Endothelial cell of umbilical vein (primary cell): ENCODE data around the gene ZNF112. TPM values are rescaled to one million over a fixed set of nuclear protein-coding genes. Genes with fewer than 3 reads are reported as not detected.

Experiments used
- BruUV-seq: library from RNA; stranded (reverse); fragments of 400-500 nt; replicated peaks from 2 replicates; lab custom pipeline; 2021; lab: Mats Ljungman, UMichigan
- CTCF ChIA-PET: fragments of 300-600, 350-600 bp; sonication (Branson Sonifier 250); formaldehyde crosslinking; loops from one replicate; lab custom pipeline; 2021; ENCODE audit warnings: antibody characterized with exemption, inconsistent platforms; lab: Charles Lee
- POLR2A ChIA-PET: fragments of 300-600, 350-600 bp; sonication (Branson Sonifier 250); formaldehyde crosslinking; loops from one replicate; lab custom pipeline; 2021; ENCODE audit warnings: antibody characterized with exemption, inconsistent platforms; lab: Charles Lee
- DNase-seq: peaks from one replicate; pipeline ENCODE4 v3.0.0-alpha.2; 2011; ENCODE audit warnings: low read depth, low spot score
- FAIRE-seq: peaks from 2 replicates; lab custom pipeline; 2011; peaks lifted over from hg19 to GRCh38; lab: Jason Lieb, UNC
- H2AFZ ChIP-seq: 2 replicates; pipeline ENCODE4 v1.6.0; 2012; ENCODE audit warnings: low read depth, low read length, control low read depth, inconsistent platforms
- H3K27ac ChIP-seq: 2 replicates; pipeline ENCODE4 v1.5.1; 2011; ENCODE audit warnings: low read depth, mild to moderate bottlenecking, control low read depth, low read length, moderate library complexity; ENCODE audit not compliant: insufficient read depth
- H3K27me3 ChIP-seq, 2 experiments: 2 replicates each; pipeline versions ENCODE4 v1.6.0 to v1.6.1; 2011; ENCODE audit warnings: low read length in 2 of 2, mixed read lengths in 1 of 2; ENCODE audit not compliant: control insufficient read depth in 2 of 2, insufficient read depth in 2 of 2
- H3K36me3 ChIP-seq, 2 experiments: 2 replicates in 1 of 2; 3 replicates in 1 of 2; pipeline ENCODE4 v1.5.1; 2011; ENCODE audit warnings: low read length in 2 of 2, mild to moderate bottlenecking in 1 of 2, moderate library complexity in 1 of 2; ENCODE audit not compliant: control insufficient read depth in 2 of 2, insufficient read depth in 2 of 2; ENCODE audit errors: extremely low read depth in 1 of 2
- H3K4me1 ChIP-seq: 3 replicates; pipeline ENCODE4 v1.5.1; 2011; ENCODE audit warnings: mild to moderate bottlenecking, low read length; ENCODE audit not compliant: control insufficient read depth, insufficient read depth; ENCODE audit errors: extremely low read depth
- H3K4me2 ChIP-seq: 2 replicates; pipeline ENCODE4 v1.6.1; 2011; ENCODE audit warnings: low read length, control low read depth, mixed read lengths; ENCODE audit not compliant: insufficient read depth
- H3K4me3 ChIP-seq, 3 experiments: fragments of 200-600 bp in 1 of 3; sonication (generic), shearing (Covaris generic) in 1 of 3; replicated peaks in 1 of 3; 2 replicates each; pipeline ENCODE4 v1.5.1; 2011 to 2016; ENCODE audit warnings: control low read depth in 3 of 3, low read length in 3 of 3, mild to moderate bottlenecking in 2 of 3, inconsistent platforms in 1 of 3, low read depth in 1 of 3, moderate library complexity in 1 of 3; ENCODE audit not compliant: insufficient read depth in 1 of 3
- H3K79me2 ChIP-seq: 2 replicates; pipeline ENCODE4 v1.6.0; 2012; ENCODE audit warnings: low read length, inconsistent platforms; ENCODE audit not compliant: control insufficient read depth, insufficient read depth
- H3K9ac ChIP-seq: replicated peaks from 2 replicates; pipeline ENCODE3; 2011; ENCODE audit warnings: low read length, control low read depth; ENCODE audit not compliant: insufficient read depth; ENCODE audit errors: extremely low read depth
- H3K9me1 ChIP-seq: replicated peaks from 3 replicates; pipeline ENCODE4 v1.6.0; 2011; ENCODE audit warnings: mild to moderate bottlenecking, low read length; ENCODE audit not compliant: control insufficient read depth, insufficient read depth; ENCODE audit errors: extremely low read depth
- H3K9me3 ChIP-seq: replicated peaks from 2 replicates; pipeline ENCODE4 v1.5.1; 2012; ENCODE audit warnings: low read length, inconsistent platforms; ENCODE audit not compliant: control insufficient read depth, insufficient read depth
- H4K20me1 ChIP-seq: replicated peaks from 2 replicates; pipeline ENCODE3; 2011; ENCODE audit warnings: mild to moderate bottlenecking, low read length; ENCODE audit not compliant: control insufficient read depth, insufficient read depth; ENCODE audit errors: extremely low read depth
- CTCF ChIP-seq, 2 donors: IDR thresholded peaks; 1 replicate in 1 of 2; 2 replicates in 1 of 2; pipeline ENCODE4 v1.5.1; 2011; ENCODE audit warnings: low read length in 2 of 2, mild to moderate bottlenecking in 2 of 2, moderate library complexity in 2 of 2, control low read depth in 1 of 2, inconsistent platforms in 1 of 2, low read depth in 1 of 2; ENCODE audit not compliant: insufficient read depth in 1 of 2; ENCODE audit errors: extremely low read depth in 1 of 2
- EZH2 ChIP-seq: IDR thresholded peaks from 2 replicates; pipeline ENCODE4 v1.6.1; 2012; ENCODE audit warnings: borderline replicate concordance, low read depth, mild to moderate bottlenecking, moderate library complexity, low read length, inconsistent platforms; ENCODE audit not compliant: severe bottlenecking
- FOS ChIP-seq: IDR thresholded peaks from 2 replicates; pipeline ENCODE4 v1.6.1; 2011; ENCODE audit warnings: mild to moderate bottlenecking, low read length, moderate library complexity, borderline replicate concordance; ENCODE audit not compliant: insufficient read depth
- GATA2 ChIP-seq: IDR thresholded peaks from 2 replicates; pipeline ENCODE4 v1.7.0; 2011; ENCODE audit warnings: low read depth, mild to moderate bottlenecking, moderate library complexity, mixed read lengths, low read length; ENCODE audit not compliant: insufficient read length, insufficient read depth
- JUN ChIP-seq: IDR thresholded peaks from 2 replicates; pipeline ENCODE4 v1.6.1; 2011; ENCODE audit warnings: borderline replicate concordance, low read depth; ENCODE audit not compliant: insufficient read length, insufficient read depth
- MAX ChIP-seq: IDR thresholded peaks from 2 replicates; pipeline ENCODE4 v1.6.1; 2011; ENCODE audit not compliant: insufficient read depth, insufficient read length
- MYC ChIP-seq: IDR thresholded peaks from one replicate; pipeline ENCODE4 v1.6.1; 2011; ENCODE audit warnings: mild to moderate bottlenecking, low read depth, low read length
- POLR2A ChIP-seq: IDR thresholded peaks from 2 replicates; pipeline ENCODE4 v1.6.1; 2012; ENCODE audit warnings: low read depth, mild to moderate bottlenecking, control low read depth, low read length
- POLR2AphosphoS5 ChIP-seq: IDR thresholded peaks from 2 replicates; pipeline ENCODE4 v1.6.1; 2012; ENCODE audit warnings: low read depth, mild to moderate bottlenecking, control low read depth, low read length, moderate library complexity; ENCODE audit not compliant: insufficient read depth
- dilution Hi-C: fragments of 300-500 bp; cut with MboI; formaldehyde crosslinking; loops from one replicate; pipeline ENCODE4 v1.15.0; 2019; ENCODE audit warnings: low sequenced_read_pairs; ENCODE audit not compliant: extremely low pct_ligation_motif_present
- intact Hi-C: fragments of 100-400 bp; cut with micrococcal nuclease; formaldehyde crosslinking; loops from one replicate; pipeline ENCODE4 v1.10.0; 2022
- polyA plus RNA-seq, 4 experiments: library from polyadenylated mRNA; depleted of rRNA in 3 of 4; stranded (reverse) in 3 of 4; unstranded in 1 of 4; fragments of >200 nt; gene quantifications; 2 replicates each; pipeline versions ENCODE4 v1.2.1 to v1.2.3, GENCODE V29; 2011 to 2012; ENCODE audit warnings: missing spikeins in 1 of 4
- total RNA-seq: library from RNA; stranded (reverse); gene quantifications from 2 replicates; pipeline ENCODE4 v1.2.3, GENCODE V29; 2021

The ZNF112 gene
- total and polyA plus RNA-seq, 2 donors (not counting 3 experiments of a cell fraction or from before 2014, with no cell fraction given) = 2.0 to 4.6 TPM

GRCh38 chr19:44332145-44332544 lies 24.3 kb downstream of the ZNF112 start:
- no peak for DNase-seq
- H3K4me3 ChIP-seq = no peak overlapping the region
- no peaks in the 10 kb centered on the region for H3K9me1 ChIP-seq
- dilution Hi-C loops = no loop called here
- H3K27me3 ChIP-seq = no peaks in the 10 kb centered on the region
- no peak overlapping the region for H3K27ac ChIP-seq
- CTCF ChIA-PET = no interaction called here
- no peaks in the 10 kb centered on the region for H3K79me2 ChIP-seq
- BruUV-seq = no TSS peak
- H3K4me1 ChIP-seq = no peaks in the 10 kb centered on the region
- no peak overlapping the region for H3K9ac ChIP-seq
- no peak overlapping the region for H2AFZ ChIP-seq
- intact Hi-C loops = no loop called here
- no peak for TF ChIP-seq POLR2A
- no peak for TF ChIP-seq GATA2
- TF ChIP-seq CTCF (IDR thresholded peaks at IDR 0.05; ENCODE audit: extremely low read depth in 1 of 2, insufficient read depth in 1 of 2, low read depth in 1 of 2, low read length in 2 of 2) = no peak
- TF ChIP-seq JUN = no peak
- TF ChIP-seq MYC = no peak
- TF ChIP-seq POLR2AphosphoS5 = no peak
- TF ChIP-seq EZH2 = no peak
- TF ChIP-seq MAX = no peak
- TF ChIP-seq FOS = no peak
- POLR2A ChIA-PET = no interaction called here
- no peaks in the 10 kb centered on the region for H4K20me1 ChIP-seq
- peaks cover 4% of the 10 kb centered on the region for H3K9me3 ChIP-seq
- FAIRE-seq = no peak
- H3K4me2 ChIP-seq = no peak overlapping the region
- peaks cover 15 to 32% of the 10 kb centered on the region in 2 experiments for H3K36me3 ChIP-seq
